ENCODE measurements around the gene ZFAND3.

DNA sequence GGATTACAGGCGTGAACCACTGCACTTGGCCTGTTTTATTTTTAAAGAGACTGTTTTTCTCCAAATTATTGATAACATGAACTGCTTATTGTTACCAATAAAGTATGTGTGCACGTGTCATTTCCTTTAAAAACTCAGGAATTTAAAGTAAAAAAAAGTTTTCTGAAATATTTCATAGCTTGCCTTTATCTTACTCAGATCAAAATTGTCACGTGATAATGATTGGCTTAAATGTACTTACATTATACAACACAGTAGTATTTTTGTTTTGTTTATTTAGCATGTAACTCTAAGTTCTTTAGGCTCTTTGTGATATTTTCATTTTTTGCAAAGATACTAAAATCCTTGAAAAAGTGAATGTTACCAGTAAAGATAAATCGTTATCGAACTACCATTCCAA lies 174.1 kb downstream of the ZFAND3 start:
- TF ChIP-seq, protein P1, sequence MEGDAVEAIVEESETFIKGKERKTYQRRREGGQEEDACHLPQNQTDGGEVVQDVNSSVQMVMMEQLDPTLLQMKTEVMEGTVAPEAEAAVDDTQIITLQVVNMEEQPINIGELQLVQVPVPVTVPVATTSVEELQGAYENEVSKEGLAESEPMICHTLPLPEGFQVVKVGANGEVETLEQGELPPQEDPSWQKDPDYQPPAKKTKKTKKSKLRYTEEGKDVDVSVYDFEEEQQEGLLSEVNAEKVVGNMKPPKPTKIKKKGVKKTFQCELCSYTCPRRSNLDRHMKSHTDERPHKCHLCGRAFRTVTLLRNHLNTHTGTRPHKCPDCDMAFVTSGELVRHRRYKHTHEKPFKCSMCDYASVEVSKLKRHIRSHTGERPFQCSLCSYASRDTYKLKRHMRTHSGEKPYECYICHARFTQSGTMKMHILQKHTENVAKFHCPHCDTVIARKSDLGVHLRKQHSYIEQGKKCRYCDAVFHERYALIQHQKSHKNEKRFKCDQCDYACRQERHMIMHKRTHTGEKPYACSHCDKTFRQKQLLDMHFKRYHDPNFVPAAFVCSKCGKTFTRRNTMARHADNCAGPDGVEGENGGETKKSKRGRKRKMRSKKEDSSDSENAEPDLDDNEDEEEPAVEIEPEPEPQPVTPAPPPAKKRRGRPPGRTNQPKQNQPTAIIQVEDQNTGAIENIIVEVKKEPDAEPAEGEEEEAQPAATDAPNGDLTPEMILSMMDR (IDR thresholded peaks at IDR 0.05) = no peak
- no peak for TF ChIP-seq POLR2A (IDR thresholded peaks at IDR 0.05)

Measured in adrenal gland (tissue), 5 donors.